HG03039 (cell line): ENCODE results near the gene PRSS50.

Experiments
- ATAC-seq: cut with Tn5 transposase; IDR thresholded peaks from one replicate; pipeline ENCODE4 v1.9.1; 2021; ENCODE audit warnings: mild to moderate bottlenecking, moderate library complexity; ENCODE audit not compliant: unreplicated experiment

PRSS50 gene

DNA sequence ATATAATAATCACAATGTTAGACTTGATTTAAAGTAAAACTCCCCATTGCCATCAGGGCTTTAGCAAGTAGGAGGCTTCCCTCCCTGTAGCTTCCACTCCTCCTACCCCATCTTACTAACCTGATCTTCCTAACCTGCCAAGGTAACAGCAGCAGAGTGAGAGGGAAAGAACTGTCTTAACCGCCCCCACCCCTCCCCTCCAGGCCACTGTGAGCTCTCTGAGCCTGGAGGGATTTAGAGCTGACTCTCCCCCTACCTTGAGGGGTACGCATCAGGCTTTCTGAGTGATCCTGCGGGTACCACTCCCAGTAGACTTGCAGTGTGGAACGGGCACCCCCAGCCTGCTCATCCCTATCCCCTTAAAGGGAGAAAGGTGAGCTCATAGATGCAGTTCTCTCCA lies 11.4 kb upstream of the PRSS50 start:
- no peak for ATAC-seq

DNA sequence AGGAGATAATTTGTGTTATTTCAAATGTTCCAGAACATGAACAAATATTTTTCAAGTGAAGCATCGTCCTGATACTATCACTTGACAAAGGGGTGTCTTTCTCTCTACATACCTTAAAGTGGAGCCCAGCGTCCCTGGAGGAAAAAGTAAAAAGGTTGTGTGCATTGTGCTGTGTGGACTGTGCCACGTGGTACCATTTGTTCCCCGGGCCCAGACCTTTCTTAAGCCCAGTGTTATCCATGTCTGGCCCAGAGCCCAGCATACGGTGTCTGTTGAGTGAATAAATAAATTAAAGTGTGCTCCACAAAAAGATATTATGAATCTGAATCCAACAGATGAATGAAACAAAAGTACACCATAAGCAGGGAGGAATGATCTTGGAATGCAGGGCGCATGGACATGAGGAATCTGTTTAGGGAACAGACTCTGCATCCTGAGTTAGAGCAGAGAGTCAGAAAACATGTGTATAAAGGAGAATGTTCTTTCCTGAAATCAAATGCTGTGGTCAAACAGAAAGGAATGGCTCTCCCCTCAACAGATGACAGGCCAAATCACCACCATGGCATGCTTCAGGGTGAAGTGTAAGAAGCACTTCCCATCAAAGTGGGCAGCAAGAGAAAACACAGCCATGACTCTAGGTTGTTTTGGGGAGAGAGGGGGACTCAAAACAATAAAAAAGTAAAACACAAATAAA lies 8.1 kb upstream of the PRSS50 start:
- no peak for ATAC-seq

GRCh38 chr3:46724424-46724823 lies 6.8 kb upstream of the PRSS50 start:
- no peak for ATAC-seq

GRCh38 chr3:46722443-46722842 lies 4.8 kb upstream of the PRSS50 start:
- no peak for ATAC-seq

DNA sequence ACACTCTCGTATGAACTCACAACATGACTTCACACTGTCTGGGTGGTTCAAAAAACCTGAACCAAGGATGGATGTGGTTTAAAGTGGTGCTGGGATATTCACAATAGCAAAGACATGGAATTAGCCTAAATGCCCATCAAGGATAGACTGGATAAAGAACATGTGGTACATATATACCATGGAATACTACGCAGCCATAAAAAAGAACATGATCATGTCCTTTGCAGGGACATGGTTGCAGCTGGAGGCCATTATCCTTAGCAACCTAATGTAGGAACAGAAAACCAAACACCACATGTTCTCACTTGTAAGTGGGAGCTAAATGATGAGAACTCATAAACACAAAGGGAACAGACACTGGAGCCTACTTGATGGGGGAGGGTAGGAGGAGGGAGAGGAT lies 3.3 kb upstream of the PRSS50 start:
- no peak for ATAC-seq

GRCh38 chr3:46719735-46720271 lies 2.1 kb upstream of the PRSS50 start:
- ATAC-seq: no peak

DNA sequence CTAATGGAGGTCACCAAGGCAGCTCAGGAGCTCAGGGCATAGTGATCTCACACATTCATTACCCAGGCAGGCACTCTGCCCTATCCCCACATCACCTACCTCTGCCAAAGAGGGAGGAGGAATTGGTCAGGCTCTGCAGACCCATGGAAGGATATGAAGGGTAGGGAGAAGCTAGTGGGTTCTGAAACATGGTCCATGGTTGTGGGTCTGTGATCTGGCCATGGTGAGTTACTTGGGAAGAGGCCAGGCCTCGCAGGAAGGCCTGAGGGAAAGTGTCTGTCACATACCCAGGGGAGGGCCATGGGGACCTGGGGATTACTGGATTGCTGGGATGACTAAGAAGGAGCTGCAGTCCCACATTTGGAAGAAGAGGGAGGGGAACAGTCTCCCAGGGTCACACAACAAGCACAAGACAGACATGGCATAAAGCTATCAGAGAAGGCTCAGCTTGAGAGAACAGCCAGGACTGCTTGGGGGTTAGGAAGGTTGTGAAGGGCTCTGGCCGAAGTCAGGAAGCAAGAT lies 1.4 kb upstream of the PRSS50 start:
- no peak for ATAC-seq

GRCh38 chr3:46716461-46717441 lies 918 bp downstream of the PRSS50 start:
- no peak for ATAC-seq

GRCh38 chr3:46715507-46716175 lies 2.0 kb downstream of the PRSS50 start:
- no peak for ATAC-seq

DNA sequence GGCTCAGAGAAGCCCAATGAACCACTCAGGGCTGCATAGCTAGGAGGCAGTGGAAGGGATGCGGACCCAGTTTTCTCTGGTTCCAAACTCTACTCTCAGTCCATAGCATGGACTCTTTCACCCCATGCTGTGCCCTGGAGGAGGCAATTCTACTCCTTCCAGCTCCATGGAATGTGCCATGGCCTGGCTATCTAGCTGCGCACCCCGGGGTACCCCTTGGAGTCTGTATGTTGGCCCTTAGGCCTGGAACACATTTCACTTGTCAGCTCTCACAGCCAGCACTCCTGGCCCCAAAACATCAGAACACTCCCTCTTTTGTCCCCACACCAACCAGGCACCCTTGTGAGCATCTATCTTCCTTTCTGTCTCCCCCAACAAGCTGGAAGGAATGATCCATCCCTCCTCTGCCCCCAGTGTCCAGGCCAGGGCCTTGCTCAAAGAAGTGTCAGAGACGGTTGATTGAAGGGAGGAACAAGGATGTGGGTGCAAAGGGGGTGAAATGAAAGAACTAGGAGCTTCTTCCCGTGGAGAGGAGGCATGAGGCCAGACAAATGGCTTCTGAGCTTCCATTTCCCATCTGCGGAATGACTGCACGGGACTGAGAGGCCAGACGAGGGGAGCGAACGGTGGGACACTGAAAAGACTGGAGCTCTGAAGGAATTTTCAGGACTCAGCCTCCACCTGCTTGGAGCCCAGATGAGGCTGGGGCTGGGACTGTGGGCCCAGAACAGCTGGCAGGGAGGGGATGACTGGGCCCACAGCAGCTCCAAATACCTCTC lies 2.8 kb downstream of the PRSS50 start:
- ATAC-seq: no peak

DNA sequence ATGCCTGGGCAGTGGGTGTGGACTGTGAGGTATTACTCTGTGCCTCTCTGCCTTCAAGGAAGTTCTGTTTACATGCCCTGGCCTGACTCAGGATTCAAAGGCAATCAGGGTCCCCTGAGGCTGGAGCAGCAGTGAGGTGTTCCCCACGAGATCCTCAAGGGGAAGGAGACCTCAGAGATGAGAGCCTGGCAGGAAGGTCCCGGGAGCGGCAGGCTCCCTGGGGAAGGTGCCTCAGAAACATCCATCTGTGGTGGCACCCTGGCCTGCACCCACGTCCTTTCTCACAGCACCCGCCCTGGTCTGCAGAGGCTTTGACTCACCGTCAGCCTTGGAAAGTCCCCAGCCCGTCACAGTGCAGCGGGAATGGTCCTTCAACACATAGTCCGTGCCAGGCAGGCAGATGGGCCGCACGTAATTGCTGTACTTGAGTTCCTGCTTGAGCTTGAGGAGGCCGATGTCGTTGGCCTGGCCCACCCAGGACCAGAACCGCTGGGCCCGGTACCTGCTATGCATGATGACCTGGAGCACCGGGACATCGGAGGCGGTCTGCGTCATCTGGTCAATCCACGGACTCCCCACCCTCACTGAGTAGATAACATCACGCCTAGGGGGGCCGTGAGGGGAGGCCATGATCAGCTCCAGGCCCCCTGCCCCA lies 3.6 kb downstream of the PRSS50 start:
- ATAC-seq: no peak

DNA sequence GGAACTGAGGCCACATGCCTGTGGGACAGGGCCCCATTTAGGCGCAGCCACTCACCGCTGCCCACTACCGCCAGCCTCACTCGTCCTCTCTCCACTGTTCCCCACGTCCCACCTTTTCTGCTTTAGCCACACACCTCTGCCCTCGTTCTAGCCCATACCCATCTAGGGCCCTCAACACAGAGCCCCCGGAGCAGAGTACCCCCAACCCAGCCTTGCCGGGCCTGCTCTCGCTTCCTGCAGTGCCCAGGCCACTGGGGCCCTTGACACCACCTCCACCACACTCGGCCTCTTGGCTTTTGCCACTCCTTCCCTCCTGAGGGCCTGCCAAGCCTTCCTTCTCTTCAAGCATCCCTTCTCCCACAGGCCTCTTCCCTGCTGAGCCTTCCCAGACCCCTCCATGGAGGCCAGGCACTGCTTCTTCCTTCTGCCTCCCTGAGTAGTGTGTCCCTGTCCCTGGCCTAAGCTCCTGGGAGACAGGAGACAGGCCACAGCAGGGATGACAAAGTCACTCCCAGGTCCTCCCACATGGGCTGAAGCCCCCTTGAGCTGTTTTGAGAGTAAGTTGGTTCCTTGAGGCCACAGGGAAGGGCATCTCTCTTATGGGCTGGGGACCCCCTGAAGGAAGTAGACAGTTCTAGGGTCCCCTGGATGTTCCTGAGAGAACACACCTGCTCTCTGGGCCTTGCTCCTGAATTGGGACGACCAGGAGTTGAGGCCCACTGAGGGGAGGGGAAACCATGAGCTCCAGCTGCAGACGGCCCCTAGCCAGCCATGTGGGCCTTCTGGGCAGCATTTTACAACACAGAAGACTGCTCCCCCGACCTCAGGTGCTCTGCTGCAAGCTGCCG lies 4.4 kb downstream of the PRSS50 start:
- ATAC-seq: no peak

DNA sequence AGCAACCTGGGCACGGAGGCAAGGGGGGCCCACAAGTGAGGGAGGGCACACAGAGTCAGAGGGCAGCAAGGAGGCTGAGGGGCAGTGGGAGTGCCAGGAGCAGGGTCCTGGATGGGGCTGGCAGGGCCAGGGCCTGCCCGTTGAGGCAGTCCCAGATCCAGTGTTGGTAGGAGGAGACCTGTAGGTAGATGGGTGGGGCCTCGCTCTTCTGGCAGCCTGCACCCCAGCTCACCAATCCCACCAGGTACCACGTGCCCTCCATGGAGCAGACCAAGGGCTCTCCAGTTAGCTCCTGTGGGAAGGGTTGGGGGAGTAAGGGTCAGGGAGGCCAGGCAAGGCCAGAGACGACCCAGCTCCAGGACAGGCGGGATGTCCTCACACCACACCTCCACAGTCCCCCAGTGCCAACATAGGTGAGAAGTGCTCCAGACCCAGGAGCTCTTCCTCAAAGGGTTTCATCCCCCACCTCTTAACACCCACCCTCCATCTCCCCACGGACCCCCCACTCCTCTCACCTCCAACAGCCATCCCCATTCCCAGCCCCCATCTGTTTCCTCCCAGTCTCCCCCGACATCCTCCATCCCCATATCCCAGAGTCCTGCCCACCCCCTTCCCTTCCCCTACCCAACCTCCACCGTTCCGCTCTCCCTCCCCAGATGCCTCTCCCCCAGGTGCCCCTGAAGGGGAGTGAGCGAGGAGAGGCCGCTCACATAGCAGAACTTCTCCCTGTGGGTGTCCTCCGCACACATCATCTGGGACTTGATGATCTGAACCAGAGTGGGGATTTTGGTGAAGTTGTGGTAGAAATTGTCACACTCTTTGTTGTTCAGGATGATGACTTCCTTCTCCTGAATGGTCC lies 5.2 kb downstream of the PRSS50 start:
- no peak for ATAC-seq

DNA sequence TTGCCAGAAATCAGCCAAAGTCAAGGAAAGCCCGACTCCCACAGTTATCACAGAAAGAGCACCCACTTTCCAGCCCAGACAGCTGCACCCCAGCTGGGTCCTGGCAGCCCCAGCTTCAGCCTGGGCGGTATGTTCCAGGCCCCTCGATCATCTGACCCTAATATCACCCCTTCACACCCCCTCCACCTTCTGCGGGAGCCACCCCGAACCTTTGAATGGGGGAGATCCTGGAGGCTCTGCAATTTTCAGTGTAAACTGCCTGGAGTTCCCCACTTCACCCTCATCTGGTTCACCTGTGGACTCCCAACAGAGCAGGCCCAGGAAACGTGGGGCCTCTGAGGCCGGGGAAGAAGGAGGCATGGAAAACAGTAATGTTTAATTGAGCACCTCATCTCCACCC lies 5.9 kb downstream of the PRSS50 start:
- ATAC-seq: no peak

GRCh38 chr3:46711305-46711704 lies 6.4 kb downstream of the PRSS50 start:
- no peak for ATAC-seq

DNA sequence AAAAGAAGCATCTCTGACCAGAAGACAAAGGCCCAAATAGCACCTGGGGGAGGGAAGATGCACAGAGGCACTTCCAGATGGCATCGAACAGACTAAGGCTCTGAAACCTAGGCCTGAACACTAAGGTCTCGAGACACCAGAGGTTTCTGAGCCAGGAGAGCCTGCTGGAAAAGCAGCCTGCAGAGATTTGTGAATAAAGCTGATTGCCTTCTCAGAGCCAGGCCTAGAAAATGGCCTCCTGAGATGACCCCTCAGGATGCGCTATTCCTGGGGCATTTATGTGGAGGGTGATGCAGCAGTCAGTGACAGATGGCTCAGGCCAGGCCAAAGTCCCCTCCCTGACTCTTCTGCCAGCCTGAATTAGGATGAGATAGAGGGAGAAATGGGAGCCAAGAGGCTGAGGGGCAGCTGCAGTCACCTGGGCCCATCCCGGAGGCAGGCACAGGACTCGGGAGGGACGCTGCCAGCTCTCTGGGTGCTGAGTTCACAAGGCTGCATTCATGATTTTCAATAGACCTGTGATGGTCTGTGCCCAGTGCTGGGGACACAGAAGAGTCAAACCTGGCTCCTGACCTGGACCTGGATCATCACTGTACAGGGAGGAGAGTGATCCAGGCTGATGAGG lies 6.9 kb downstream of the PRSS50 start:
- no peak for ATAC-seq

GRCh38 chr3:46710229-46710628 lies 7.4 kb downstream of the PRSS50 start:
- no peak for ATAC-seq

- ATAC-seq: no peak
Measured at GRCh38 chr3:46709721-46710120, 7.9 kb downstream of the PRSS50 start.
